Measurements from ENCODE around the gene TMEM219. TPM values are rescaled to one million over a fixed set of nuclear protein-coding genes. Genes with fewer than 3 reads are reported as not detected.
"Not testable (repeated sequence)": the region's sequence is repeated elsewhere in the genome, so short reads cannot be mapped to it uniquely, and the experiment has no call there.

TMEM219 gene
- total RNA-seq, 4 donors from 2014 or later = 78.0 to 109 (median 106) TPM

- 93% methylated on average over 2 of the region's 2 CpGs for WGBS
- H3K4me3 ChIP-seq = no peak overlapping the region
- no peaks in the 10 kb centered on the region for H3K36me3 ChIP-seq
- DNase-seq (ENCODE audit: low spot score in 2 of 2) = no peak
- H3K4me1 ChIP-seq = peaks cover 10% of the 10 kb centered on the region
- TF ChIP-seq EP300 (IDR thresholded peaks at IDR 0.05) = no peak
- TF ChIP-seq, protein P1, sequence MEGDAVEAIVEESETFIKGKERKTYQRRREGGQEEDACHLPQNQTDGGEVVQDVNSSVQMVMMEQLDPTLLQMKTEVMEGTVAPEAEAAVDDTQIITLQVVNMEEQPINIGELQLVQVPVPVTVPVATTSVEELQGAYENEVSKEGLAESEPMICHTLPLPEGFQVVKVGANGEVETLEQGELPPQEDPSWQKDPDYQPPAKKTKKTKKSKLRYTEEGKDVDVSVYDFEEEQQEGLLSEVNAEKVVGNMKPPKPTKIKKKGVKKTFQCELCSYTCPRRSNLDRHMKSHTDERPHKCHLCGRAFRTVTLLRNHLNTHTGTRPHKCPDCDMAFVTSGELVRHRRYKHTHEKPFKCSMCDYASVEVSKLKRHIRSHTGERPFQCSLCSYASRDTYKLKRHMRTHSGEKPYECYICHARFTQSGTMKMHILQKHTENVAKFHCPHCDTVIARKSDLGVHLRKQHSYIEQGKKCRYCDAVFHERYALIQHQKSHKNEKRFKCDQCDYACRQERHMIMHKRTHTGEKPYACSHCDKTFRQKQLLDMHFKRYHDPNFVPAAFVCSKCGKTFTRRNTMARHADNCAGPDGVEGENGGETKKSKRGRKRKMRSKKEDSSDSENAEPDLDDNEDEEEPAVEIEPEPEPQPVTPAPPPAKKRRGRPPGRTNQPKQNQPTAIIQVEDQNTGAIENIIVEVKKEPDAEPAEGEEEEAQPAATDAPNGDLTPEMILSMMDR (IDR thresholded peaks at IDR 0.05) = no peak
- no peak for TF ChIP-seq POLR2AphosphoS5 (IDR thresholded peaks at IDR 0.05)
- TF ChIP-seq POLR2A (IDR thresholded peaks at IDR 0.05) = no peak
- H3K9me3 ChIP-seq = no peaks in the 10 kb centered on the region
- peaks cover 2% of the 10 kb centered on the region for H3K27me3 ChIP-seq
- H3K27ac ChIP-seq = no peak overlapping the region
Observed at GRCh38 chr16:30017277-30017656, 55.4 kb downstream of the TMEM219 start.

DNA sequence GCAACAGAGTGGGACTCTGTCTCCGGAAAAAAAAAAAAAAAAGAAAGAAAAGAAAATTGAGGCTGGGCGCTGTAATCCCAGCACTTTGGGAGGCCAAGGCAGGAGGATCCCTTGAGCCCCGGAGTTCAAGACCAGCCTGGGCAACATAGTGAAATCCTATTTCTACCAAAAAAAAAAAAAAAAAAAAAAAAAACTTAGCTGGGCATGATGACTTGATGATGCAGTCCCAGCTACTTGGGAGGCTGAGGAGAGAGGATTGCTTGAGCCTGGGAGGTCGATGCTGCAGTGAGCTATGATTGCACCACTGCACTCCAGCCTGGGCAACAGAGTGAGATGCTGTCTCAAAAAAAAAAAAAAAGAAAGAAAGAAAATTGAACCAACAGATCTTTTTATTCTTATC, 56.1 kb downstream of the TMEM219 start:
- H3K27me3 ChIP-seq; H3K4me3 ChIP-seq; DNase-seq (ENCODE audit: low spot score in 2 of 2); H3K36me3 ChIP-seq; H3K27ac ChIP-seq; H3K9me3 ChIP-seq: not testable (repeated sequence)
- 85% methylated on average over 4 of the region's 4 CpGs for WGBS
- H3K4me1 ChIP-seq = peaks cover 10% of the 10 kb centered on the region

DNA sequence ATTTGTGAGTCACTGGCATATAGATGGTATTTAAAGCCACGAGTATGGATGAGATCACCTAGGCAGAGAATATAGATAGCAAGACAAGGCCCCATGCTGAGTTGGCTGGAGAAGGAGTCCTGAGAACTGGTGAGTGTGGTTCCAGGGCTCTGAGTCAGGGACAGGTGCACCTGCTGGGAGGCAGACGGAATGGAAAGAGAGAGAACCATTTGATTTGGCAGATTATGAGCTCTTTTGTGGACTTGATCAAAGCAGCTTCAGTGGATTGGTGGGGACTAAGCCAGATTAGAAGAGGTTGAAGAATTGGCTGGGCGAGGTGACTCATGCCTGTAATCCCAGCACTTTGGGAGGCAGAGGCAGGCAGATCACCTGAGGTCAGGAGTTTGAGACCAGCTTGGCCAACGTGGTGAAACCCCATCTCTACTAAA, 56.9 kb downstream of the TMEM219 start:
- WGBS = 64% methylated on average over 4 of the region's 4 CpGs
- Histone ChIP-seq H3K4me1 (peaks cover 10% of the 10 kb centered on the region), H3K9me3 (no peaks in the 10 kb centered on the region), H3K27ac (no peak overlapping the region), H3K4me3 (no peak overlapping the region), H3K27me3 (no peaks in the 10 kb centered on the region), H3K36me3 (no peaks in the 10 kb centered on the region)
- TF ChIP-seq EP300 (IDR thresholded peaks at IDR 0.05) = no peak
- TF ChIP-seq, protein P1 (IDR thresholded peaks at IDR 0.05) = no peak
- TF ChIP-seq POLR2AphosphoS5 (IDR thresholded peaks at IDR 0.05) = no peak
- no peak for TF ChIP-seq POLR2A (IDR thresholded peaks at IDR 0.05)
- DNase-seq (ENCODE audit: low spot score in 2 of 2) = no peak

Other genes starting within 250 kb of the TMEM219 start
- gene C16orf54, start 216.1 kb upstream of the TMEM219 start, total RNA-seq = 1 to 10 TPM in 1 of 4 donors, under 1 TPM in 1, not detected in 2; 0.34 to 1.1 TPM
- gene ZG16, start 183.8 kb upstream of the TMEM219 start, total RNA-seq = under 1 TPM in 1 of 4 donors, not detected in 3; 0.89 TPM
- gene KIF22, start 171.3 kb upstream of the TMEM219 start, total RNA-seq = 10 to 100 TPM; 42.8 to 65.7 (median 55.1) TPM
- gene MAZ, start 155.6 kb upstream of the TMEM219 start, total RNA-seq = 100 to 1,000 TPM in 3 of 4 donors, 10 to 100 TPM in 1; 98.4 to 180 (median 125) TPM
- gene PRRT2, start 149.9 kb upstream of the TMEM219 start, total RNA-seq = 1 to 10 TPM in 3 of 4 donors, not detected in 1; 1.1 to 6.8 (median 3.7) TPM
- gene PAGR1, start 145.9 kb upstream of the TMEM219 start, total RNA-seq = 10 to 100 TPM; 23.3 to 35.2 (median 23.8) TPM
- 100 to 1,000 TPM in 1 of 4 donors, 10 to 100 TPM in 3; 54.9 to 104 (median 68.1) TPM for gene MVP, start 141.6 kb upstream of the TMEM219 start, total RNA-seq
- 100 to 1,000 TPM in 1 of 4 donors, 10 to 100 TPM in 3; 68.7 to 112 (median 96.7) TPM for gene CDIPT, start 98.9 kb upstream of the TMEM219 start, total RNA-seq
- 1 to 10 TPM in 3 of 4 donors, under 1 TPM in 1; 0.98 to 2.9 (median 1.2) TPM for gene SEZ6L2, start 62.5 kb upstream of the TMEM219 start, total RNA-seq
- under 1 TPM in 1 of 4 donors, not detected in 3; 0.34 TPM for gene ASPHD1, start 61.6 kb upstream of the TMEM219 start, total RNA-seq
- 10 to 100 TPM; 20.3 to 43.9 (median 32.0) TPM for gene KCTD13, start 35.9 kb upstream of the TMEM219 start, total RNA-seq
- gene TAOK2, start 11.8 kb downstream of the TMEM219 start, total RNA-seq = 10 to 100 TPM; 29.1 to 54.4 (median 39.1) TPM
- 10 to 100 TPM; 14.6 to 29.3 (median 21.7) TPM for gene HIRIP3, start 33.5 kb downstream of the TMEM219 start, total RNA-seq
- gene INO80E, start 34.2 kb downstream of the TMEM219 start, total RNA-seq = 10 to 100 TPM; 48.2 to 58.7 (median 51.0) TPM
- under 1 TPM in 1 of 4 donors, not detected in 3; 0.42 TPM for gene DOC2A, start 48.9 kb downstream of the TMEM219 start, total RNA-seq
- gene C16orf92, start 61.1 kb downstream of the TMEM219 start, total RNA-seq = not detected
- gene TLCD3B, start 69.2 kb downstream of the TMEM219 start, total RNA-seq = 1 to 10 TPM in 1 of 4 donors, under 1 TPM in 1, not detected in 2; 0.81 to 1.4 TPM
- 100 to 1,000 TPM; 794 to 967 (median 870) TPM for gene ALDOA, start 103.7 kb downstream of the TMEM219 start, total RNA-seq
- 10 to 100 TPM; 52.0 to 66.0 (median 61.2) TPM for gene PPP4C, start 113.9 kb downstream of the TMEM219 start, total RNA-seq
- gene TBX6, start 129.8 kb downstream of the TMEM219 start, total RNA-seq = 1 to 10 TPM; 2.7 to 7.6 (median 4.7) TPM
- gene YPEL3, start 134.1 kb downstream of the TMEM219 start, total RNA-seq = 100 to 1,000 TPM; 138 to 197 (median 195) TPM
- 10 to 100 TPM in 3 of 4 donors, 1 to 10 TPM in 1; 8.7 to 40.0 (median 12.5) TPM for gene GDPD3, start 151.5 kb downstream of the TMEM219 start, total RNA-seq
- gene MAPK3, start 161.1 kb downstream of the TMEM219 start, total RNA-seq = 10 to 100 TPM; 34.1 to 62.4 (median 60.1) TPM
- 10 to 100 TPM; 14.5 to 25.3 (median 19.3) TPM for gene CORO1A, start 221.5 kb downstream of the TMEM219 start, total RNA-seq
- 100 to 1,000 TPM in 3 of 4 donors, 10 to 100 TPM in 1; 72.7 to 434 (median 197) TPM for gene BOLA2B, start 231.6 kb downstream of the TMEM219 start, total RNA-seq
- gene SLX1A, start 231.8 kb downstream of the TMEM219 start, total RNA-seq = 10 to 100 TPM; 27.3 to 56.2 (median 44.9) TPM
- 10 to 100 TPM in 1 of 4 donors, 1 to 10 TPM in 2, not detected in 1; 4.8 to 24.6 (median 7.8) TPM for gene SULT1A3, start 237.2 kb downstream of the TMEM219 start, total RNA-seq